ENCODE results near the gene PEX14.

- no peak for TF ChIP-seq CTCF (IDR thresholded peaks at IDR 0.05; ENCODE audit: low read length)
- TF ChIP-seq EZH2 (IDR thresholded peaks at IDR 0.05; ENCODE audit: borderline replicate concordance, low read length): no peak
Observed at GRCh38 chr1:10521537-10522157, 46.9 kb downstream of the PEX14 start.
